PFSK-1 (cell line): ENCODE results near the gene CYP4V2.

ENCODE experiments used
- FOXP2 ChIP-seq: optimal IDR thresholded peaks from 2 replicates; pipeline ENCODE3; 2011; ENCODE audit warnings: borderline replicate concordance, control low read depth, inconsistent platforms; ENCODE audit not compliant: insufficient read depth; ENCODE audit errors: extremely low read length, extremely low read depth
- POLR2AphosphoS5 ChIP-seq: IDR thresholded peaks from 2 replicates; pipeline ENCODE4 v1.6.1; 2012; ENCODE audit warnings: low read depth, mild to moderate bottlenecking, control low read depth, low read length, moderate library complexity
- REST ChIP-seq, 2 experiments: IDR thresholded peaks; 2 replicates each; pipeline versions ENCODE4 v1.6.1 to v1.8.0; 2011 to 2012; ENCODE audit warnings: low read depth in 2 of 2, low read length in 2 of 2, control low read depth in 1 of 2, inconsistent platforms in 1 of 2, mild to moderate bottlenecking in 1 of 2, moderate library complexity in 1 of 2; ENCODE audit not compliant: insufficient read depth in 1 of 2
- SIN3A ChIP-seq: IDR thresholded peaks from 2 replicates; pipeline ENCODE4 v1.6.1; 2012; ENCODE audit warnings: mild to moderate bottlenecking, low read length, moderate library complexity, borderline replicate concordance; ENCODE audit not compliant: insufficient read depth
- TAF1 ChIP-seq: IDR thresholded peaks from 2 replicates; pipeline ENCODE4 v1.6.1; 2012; ENCODE audit warnings: low read length, control low read depth, borderline replicate concordance; ENCODE audit not compliant: insufficient read depth

CYP4V2 gene

DNA sequence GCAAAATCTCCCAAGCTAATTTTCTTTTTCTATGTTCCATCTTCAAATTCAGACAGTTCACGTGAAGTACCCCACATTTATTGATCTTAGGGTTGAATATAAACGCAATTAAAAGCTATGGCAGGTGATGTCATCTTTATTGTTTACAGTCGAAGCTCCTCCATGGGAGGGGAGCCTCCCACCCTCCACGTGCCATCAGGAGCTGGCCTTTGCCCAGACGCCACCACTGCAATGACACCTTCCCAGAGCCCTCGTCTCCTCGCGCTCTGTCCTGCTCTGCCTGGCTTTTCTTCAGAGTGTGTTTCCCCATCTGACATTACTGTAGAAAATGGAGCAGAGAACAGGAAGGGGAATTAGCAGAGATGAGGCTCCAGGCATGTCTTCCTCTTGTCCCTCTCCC, 18.8 kb upstream of the CYP4V2 start:
- TF ChIP-seq REST (IDR thresholded peaks at IDR 0.05; ENCODE audit: insufficient read depth in 1 of 2, low read depth in 2 of 2, low read length in 2 of 2) (no peak), FOXP2 (no peak)

DNA sequence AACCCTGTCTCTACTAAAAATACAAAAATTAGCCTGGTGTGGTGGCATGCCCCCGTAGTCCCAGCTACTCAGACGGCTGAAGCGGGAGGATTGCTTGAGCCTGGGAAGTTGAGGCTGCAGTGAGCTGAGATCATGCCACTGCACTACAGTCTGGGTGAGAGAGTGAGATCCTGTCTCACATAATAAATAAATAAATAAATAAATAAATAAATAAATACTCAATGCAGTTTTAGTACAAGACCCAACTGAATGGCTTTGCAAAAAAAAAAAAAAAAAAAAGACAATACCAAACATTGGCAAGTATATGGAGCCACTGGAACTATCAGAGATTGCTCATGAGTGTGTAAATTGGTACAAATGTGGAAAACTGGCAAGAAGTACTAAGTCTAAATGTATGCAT, 3.3 kb upstream of the CYP4V2 start:
- TF ChIP-seq SIN3A, result no peak
- TF ChIP-seq POLR2AphosphoS5, result no peak
- no peak for TF ChIP-seq TAF1

DNA sequence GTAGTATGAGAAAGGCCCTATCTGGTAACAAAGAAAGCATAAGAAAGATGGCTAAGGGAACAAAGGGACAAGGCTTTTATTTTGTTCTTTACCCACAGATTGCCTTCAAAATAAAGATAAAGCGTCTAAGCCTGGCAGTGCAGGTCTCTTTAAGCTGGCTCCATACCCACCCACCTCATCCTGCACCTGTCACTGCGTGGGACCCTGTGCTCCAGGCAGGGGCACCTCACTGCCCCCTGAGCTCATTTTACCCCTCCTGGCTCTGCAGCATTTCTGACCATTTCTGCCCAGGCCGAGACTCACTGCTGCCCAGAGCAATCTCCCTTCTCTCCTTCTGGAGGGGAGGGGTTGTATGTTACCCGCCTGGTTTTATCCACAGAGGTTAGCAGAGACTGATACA, 1.7 kb upstream of the CYP4V2 start:
- TF ChIP-seq FOXP2 (no peak), SIN3A (no peak)

GRCh38 chr4:186190581-186191199, 677 bp upstream of the CYP4V2 start:
- TF ChIP-seq TAF1 (no peak), SIN3A (no peak), POLR2AphosphoS5 (no peak), REST (IDR thresholded peaks at IDR 0.05; ENCODE audit: insufficient read depth in 1 of 2, low read depth in 2 of 2, low read length in 2 of 2) (no peak), FOXP2 (no peak)

DNA sequence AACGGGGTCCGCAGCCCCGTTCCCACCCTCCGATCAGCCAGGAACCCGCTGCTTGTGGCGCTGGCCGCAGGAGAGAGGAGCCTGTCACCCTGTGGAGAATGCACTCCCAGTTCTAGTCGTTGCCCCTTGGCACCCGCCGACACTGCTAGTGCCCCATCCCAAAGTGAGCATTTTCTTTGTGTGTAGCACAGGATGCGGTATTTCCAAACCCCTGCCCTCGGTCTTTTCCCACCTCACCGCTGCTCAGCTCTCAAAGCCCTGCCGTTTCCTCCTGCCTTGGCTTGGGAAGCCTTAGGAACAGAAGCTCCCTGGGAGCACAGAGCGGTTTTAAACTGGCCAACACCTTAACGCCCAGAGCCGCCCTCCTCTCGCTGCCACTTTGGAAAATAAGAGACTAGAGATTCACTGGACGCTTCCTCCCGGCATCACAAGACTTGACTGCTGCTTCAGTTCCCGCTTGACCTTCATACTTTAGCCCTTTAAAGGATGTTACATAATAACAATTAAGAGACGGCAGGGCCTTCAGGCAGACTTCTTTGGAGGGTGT, 772 bp downstream of the CYP4V2 start:
- TF ChIP-seq TAF1 (no peak), REST (IDR thresholded peaks at IDR 0.05; ENCODE audit: insufficient read depth in 1 of 2, low read depth in 2 of 2, low read length in 2 of 2) (no peak), FOXP2 (no peak), SIN3A (no peak), POLR2AphosphoS5 (no peak)

GRCh38 chr4:186193851-186194250, 2.5 kb downstream of the CYP4V2 start:
- TF ChIP-seq POLR2AphosphoS5 (no peak), TAF1 (no peak), FOXP2 (no peak), REST (IDR thresholded peaks at IDR 0.05; ENCODE audit: insufficient read depth in 1 of 2, low read depth in 2 of 2, low read length in 2 of 2) (no peak), SIN3A (no peak)
